Breast epithelium (tissue), 4 donors: ENCODE data around the gene SORBS2. TPM values are rescaled to one million over a fixed set of nuclear protein-coding genes. Genes with fewer than 3 reads are reported as not detected.

ENCODE experiments used
- DNase-seq, 2 donors: peaks; one replicate each; pipeline ENCODE4 v3.0.0-alpha.2; 2019; ENCODE audit warnings: low spot score in 2 of 2
- H3K27ac ChIP-seq, 2 donors: fragments of 200-600 bp; sonication (generic) in 1 of 2; one replicate each; pipeline ENCODE4 v1.5.1; 2016 to 2019; ENCODE audit warnings: mild to moderate bottlenecking in 1 of 2
- H3K27me3 ChIP-seq, 2 donors: fragments of 200-600 bp; sonication (generic) in 1 of 2; one replicate each; pipeline versions ENCODE4 v1.5.1 to v1.6.0; 2017 to 2019; ENCODE audit warnings: control low read depth in 1 of 2, mild to moderate bottlenecking in 1 of 2
- H3K36me3 ChIP-seq: fragments of 200-600 bp; one replicate; pipeline ENCODE4 v1.5.1; 2019
- H3K4me1 ChIP-seq, 2 donors: fragments of 200-600 bp; sonication (generic); one replicate each; pipeline ENCODE4 v1.5.1; 2016 to 2019; ENCODE audit warnings: control low read depth in 1 of 2
- H3K4me3 ChIP-seq, 3 donors: fragments of 200-600 bp; sonication (generic); 1 replicate in 2 of 3; 2 replicates in 1 of 3; pipeline ENCODE4 v1.5.1; 2016 to 2019; ENCODE audit warnings: mild to moderate bottlenecking in 3 of 3, moderate library complexity in 2 of 3
- H3K9me3 ChIP-seq, 2 donors: fragments of 200-600 bp; sonication (generic) in 1 of 2; one replicate each; pipeline ENCODE4 v1.5.1; 2016 to 2019; ENCODE audit warnings: control low read depth in 1 of 2
- CTCF ChIP-seq, 3 donors: fragments of 450-650 bp; IDR thresholded peaks; one replicate each; pipeline ENCODE4 v1.5.1; 2016 to 2017; ENCODE audit warnings: antibody characterized with exemption in 3 of 3, mild to moderate bottlenecking in 3 of 3, moderate library complexity in 3 of 3
- POLR2A ChIP-seq: fragments of 450-650 bp; IDR thresholded peaks from one replicate; pipeline ENCODE4 v1.6.1; 2016; ENCODE audit warnings: antibody characterized with exemption, mild to moderate bottlenecking, moderate library complexity
- POLR2AphosphoS5 ChIP-seq, 3 donors: sonication (generic); formaldehyde crosslinking; IDR thresholded peaks; one replicate each; pipeline ENCODE4 v1.6.1; 2017; ENCODE audit warnings: antibody characterized with exemption in 3 of 3
- intact Hi-C: fragments of 100-400 bp; cut with DNase I; formaldehyde crosslinking; loops from one replicate; pipeline ENCODE4 v1.15.1; 2023; ENCODE audit warnings: low total_unique reads
- total RNA-seq, 3 donors: library from RNA; depleted of rRNA; stranded (reverse); fragments of >200 nt; gene quantifications; one replicate each; pipeline ENCODE4 v1.1.0, GENCODE V29; 2016

SORBS2 gene
- total RNA-seq, 3 donors from 2014 or later: 21.8 to 132 (median 105) TPM

DNA sequence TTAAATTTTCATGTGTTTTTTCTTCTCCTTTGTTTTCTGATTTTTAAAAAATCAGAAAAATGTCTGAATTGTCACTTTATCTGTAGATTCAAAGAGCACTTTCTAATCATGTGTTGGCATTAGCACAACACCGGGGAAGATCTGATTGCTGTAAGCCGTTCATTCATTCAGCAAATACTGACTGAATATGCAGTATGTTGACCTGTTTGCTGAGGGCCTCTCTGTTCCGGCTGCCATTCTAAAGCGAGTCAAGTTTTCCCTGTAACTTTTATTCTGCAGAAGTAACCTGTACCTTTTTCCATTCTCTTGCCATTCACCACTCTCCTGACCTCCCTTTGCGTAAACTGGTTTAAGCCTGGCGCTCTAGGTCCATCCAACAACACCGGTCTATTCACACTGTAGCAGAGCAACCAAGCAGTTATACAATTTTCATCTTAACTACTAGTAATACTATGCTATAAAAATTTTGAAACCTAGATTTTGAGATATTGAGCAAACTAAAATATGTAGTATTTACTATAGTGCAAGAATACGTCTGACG lies 6.7 kb downstream of the SORBS2 start:
- intact Hi-C loops: no loop called here
- Histone ChIP-seq H3K4me3 (no peak overlapping the region), H3K27ac (no peak overlapping the region), H3K27me3 (no peaks in the 10 kb centered on the region), H3K9me3 (no peaks in the 10 kb centered on the region), H3K36me3 (no peaks in the 10 kb centered on the region), H3K4me1 (no peaks in the 10 kb centered on the region)
- TF ChIP-seq CTCF (IDR thresholded peaks at IDR 0.05) (no peak), POLR2A (no peak), POLR2AphosphoS5 (IDR thresholded peaks at IDR 0.05) (no peak)
- DNase-seq: no peak

- Histone ChIP-seq H3K4me1 (no peaks in the 10 kb centered on the region), H3K4me3 (no peak overlapping the region), H3K36me3 (no peaks in the 10 kb centered on the region), H3K9me3 (no peaks in the 10 kb centered on the region), H3K27me3 (no peaks in the 10 kb centered on the region), H3K27ac (peak overlapping the region; percentile 50 to 52)
- no peak for TF ChIP-seq CTCF (IDR thresholded peaks at IDR 0.05)
- no peak for TF ChIP-seq POLR2A
- TF ChIP-seq POLR2AphosphoS5 (IDR thresholded peaks at IDR 0.05): no peak
- no peak for DNase-seq
- intact Hi-C loops: no loop called here
Observed at GRCh38 chr4:185803022-185803421, 9.0 kb downstream of the SORBS2 start.

DNA sequence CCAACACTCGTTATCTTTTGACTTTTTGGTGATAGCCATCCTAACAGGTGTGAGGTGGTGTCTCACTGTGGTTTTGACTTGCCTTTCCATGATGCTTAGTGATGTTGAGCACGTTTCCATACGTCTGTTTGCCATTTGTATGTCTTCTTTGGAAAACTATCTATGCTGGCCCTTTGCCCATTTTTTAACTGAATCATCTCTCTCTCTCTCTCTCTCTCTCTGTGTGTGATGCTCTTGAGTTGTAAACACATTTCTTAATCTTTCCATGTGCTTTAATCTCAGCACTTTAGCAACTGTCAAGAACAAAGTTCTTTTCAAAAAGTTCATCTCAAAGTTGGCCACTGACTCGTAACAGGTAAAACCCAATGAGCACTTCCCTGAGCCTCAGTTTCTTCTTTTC lies 10.5 kb downstream of the SORBS2 start:
- Histone ChIP-seq H3K27me3 (no peaks in the 10 kb centered on the region), H3K4me1 (no peaks in the 10 kb centered on the region), H3K36me3 (no peaks in the 10 kb centered on the region), H3K9me3 (no peaks in the 10 kb centered on the region), H3K4me3 (no peak overlapping the region), H3K27ac (no peak overlapping the region)
- no peak for TF ChIP-seq POLR2AphosphoS5 (IDR thresholded peaks at IDR 0.05)
- TF ChIP-seq POLR2A: no peak
- TF ChIP-seq CTCF (IDR thresholded peaks at IDR 0.05): no peak
- intact Hi-C loops: no loop called here
- DNase-seq: no peak

DNA sequence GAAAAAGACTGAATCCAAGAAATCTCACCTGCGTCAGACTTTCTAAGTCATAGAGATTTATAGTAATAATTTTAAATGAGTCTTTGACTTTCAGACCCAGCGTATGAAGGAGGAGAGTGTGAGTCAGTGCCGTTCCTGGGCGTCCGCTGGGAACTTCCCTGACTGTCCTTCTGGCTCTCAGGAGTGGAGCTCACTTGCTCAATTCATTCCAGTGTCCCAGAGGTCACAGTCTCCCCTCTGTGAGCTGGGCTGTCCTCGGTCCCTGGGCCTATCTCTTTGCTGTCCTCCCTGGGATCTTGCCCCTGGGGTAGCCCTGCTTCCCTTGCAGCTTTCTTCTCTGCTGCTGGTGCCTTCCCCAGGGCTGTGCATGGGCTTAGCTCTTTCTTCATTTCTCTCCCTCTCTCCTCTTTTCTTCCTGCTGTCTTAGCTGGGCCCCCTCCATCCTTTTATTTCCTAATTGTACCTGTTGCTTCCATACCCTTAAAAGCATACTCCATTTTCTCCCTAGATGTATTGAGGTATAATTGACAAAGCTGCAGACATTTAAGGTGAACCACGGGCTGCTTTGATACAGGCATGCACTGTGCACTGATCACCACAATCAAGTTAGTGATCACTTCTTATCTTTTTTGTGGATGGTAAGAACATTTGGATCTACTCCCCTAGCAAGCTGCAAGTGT lies 11.6 kb downstream of the SORBS2 start:
- DNase-seq: no peak
- H3K27me3 ChIP-seq: no peaks in the 10 kb centered on the region
- H3K4me3 ChIP-seq: no peak overlapping the region
- H3K36me3 ChIP-seq: no peaks in the 10 kb centered on the region
- H3K27ac ChIP-seq: no peak overlapping the region
- intact Hi-C loops: no loop called here
- no peaks in the 10 kb centered on the region for H3K4me1 ChIP-seq
- TF ChIP-seq CTCF (IDR thresholded peaks at IDR 0.05): no peak
- no peak for TF ChIP-seq POLR2A
- no peak for TF ChIP-seq POLR2AphosphoS5 (IDR thresholded peaks at IDR 0.05)
- H3K9me3 ChIP-seq: no peaks in the 10 kb centered on the region

- no peaks in the 10 kb centered on the region for H3K27me3 ChIP-seq
- no peaks in the 10 kb centered on the region for H3K36me3 ChIP-seq
- H3K4me3 ChIP-seq: no peak overlapping the region
- DNase-seq: no peak
- TF ChIP-seq POLR2AphosphoS5 (IDR thresholded peaks at IDR 0.05) (no peak), POLR2A (no peak), CTCF (IDR thresholded peaks at IDR 0.05) (no peak)
- no peaks in the 10 kb centered on the region for H3K4me1 ChIP-seq
- intact Hi-C loops: no loop called here
- H3K9me3 ChIP-seq: no peaks in the 10 kb centered on the region
- H3K27ac ChIP-seq: no peak overlapping the region
Observed at GRCh38 chr4:185799442-185799841, 12.6 kb downstream of the SORBS2 start.
